GM18520 (cell line): ENCODE measurements around the gene KDM4B.

ENCODE experiments used
- ATAC-seq: cut with Tn5 transposase; IDR thresholded peaks from one replicate; pipeline ENCODE4 v1.9.1; 2021; ENCODE audit not compliant: unreplicated experiment

Gene KDM4B

GRCh38 chr19:4984438-4984990, 15.6 kb downstream of the KDM4B start:
- no peak for ATAC-seq

GRCh38 chr19:4985551-4985991, 16.7 kb downstream of the KDM4B start:
- no peak for ATAC-seq

GRCh38 chr19:4986056-4986455, 17.1 kb downstream of the KDM4B start:
- no peak for ATAC-seq

- ATAC-seq, result no peak
These were observed 17.6 kb downstream of the KDM4B start for GRCh38 chr19:4986471-4986891.

- no peak for ATAC-seq
These were observed 18.3 kb downstream of the KDM4B start for GRCh38 chr19:4987256-4987655.

GRCh38 chr19:4987692-4988370, 18.9 kb downstream of the KDM4B start:
- ATAC-seq, result no peak

GRCh38 chr19:4988770-4989251, 19.9 kb downstream of the KDM4B start:
- no peak for ATAC-seq

GRCh38 chr19:4990306-4990705, 21.4 kb downstream of the KDM4B start:
- ATAC-seq, result no peak

GRCh38 chr19:4991538-4991937, 22.6 kb downstream of the KDM4B start:
- ATAC-seq, result no peak

GRCh38 chr19:4991996-4992698, 23.2 kb downstream of the KDM4B start:
- no peak for ATAC-seq

GRCh38 chr19:4993683-4994082, 24.8 kb downstream of the KDM4B start:
- no peak for ATAC-seq

- no peak for ATAC-seq
These were observed 27.8 kb downstream of the KDM4B start for GRCh38 chr19:4996701-4997100.

GRCh38 chr19:4997297-4997696, 28.4 kb downstream of the KDM4B start:
- ATAC-seq, result no peak

- ATAC-seq, result no peak
These were observed 31.3 kb downstream of the KDM4B start for GRCh38 chr19:5000120-5000611.

GRCh38 chr19:5001615-5002014, 32.7 kb downstream of the KDM4B start:
- no peak for ATAC-seq

GRCh38 chr19:5002143-5002542, 33.2 kb downstream of the KDM4B start:
- no peak for ATAC-seq

- no peak for ATAC-seq
These were observed 34.9 kb downstream of the KDM4B start for GRCh38 chr19:5003781-5004180.

- no peak for ATAC-seq
These were observed 36.2 kb downstream of the KDM4B start for GRCh38 chr19:5005096-5005495.

GRCh38 chr19:5006201-5006600, 37.3 kb downstream of the KDM4B start:
- ATAC-seq, result no peak

GRCh38 chr19:5006821-5007220, 37.9 kb downstream of the KDM4B start:
- no peak for ATAC-seq

- no peak for ATAC-seq
These were observed 42.7 kb downstream of the KDM4B start for GRCh38 chr19:5011476-5012238.
